ENCODE measurements around the gene C4orf51.
"Not testable (repeated sequence)": the region's sequence is repeated elsewhere in the genome, so short reads cannot be mapped to it uniquely, and the experiment has no call there.

The C4orf51 gene

DNA sequence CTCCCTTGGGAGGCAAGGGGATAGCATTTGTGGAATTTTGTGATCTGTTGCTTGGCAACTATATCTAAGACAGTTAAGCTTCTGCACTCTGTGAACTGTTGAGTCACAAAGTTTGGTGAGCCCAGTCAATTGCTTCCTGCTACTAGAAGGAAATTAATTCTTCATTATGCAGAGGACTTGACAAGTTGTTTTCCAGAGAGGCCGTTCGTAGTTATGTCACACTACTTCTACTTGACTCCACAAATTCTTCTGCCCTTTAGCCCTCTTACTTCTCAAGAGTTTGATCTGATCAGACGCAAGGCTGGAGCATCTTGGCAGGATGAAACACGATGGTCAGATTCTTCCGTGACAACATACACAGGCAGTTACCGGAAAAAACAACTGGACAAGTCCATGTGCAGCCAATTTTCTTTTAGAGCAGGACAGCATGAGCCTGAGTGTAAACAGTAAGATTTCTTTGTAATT lies at the start of gene C4orf51:
C4orf51 (plus strand) TSS at position 156 of the 465 bp plus-strand sequence; CDS start at position 214, 58 bp downstream.
- DNase-seq: no peak

DNA sequence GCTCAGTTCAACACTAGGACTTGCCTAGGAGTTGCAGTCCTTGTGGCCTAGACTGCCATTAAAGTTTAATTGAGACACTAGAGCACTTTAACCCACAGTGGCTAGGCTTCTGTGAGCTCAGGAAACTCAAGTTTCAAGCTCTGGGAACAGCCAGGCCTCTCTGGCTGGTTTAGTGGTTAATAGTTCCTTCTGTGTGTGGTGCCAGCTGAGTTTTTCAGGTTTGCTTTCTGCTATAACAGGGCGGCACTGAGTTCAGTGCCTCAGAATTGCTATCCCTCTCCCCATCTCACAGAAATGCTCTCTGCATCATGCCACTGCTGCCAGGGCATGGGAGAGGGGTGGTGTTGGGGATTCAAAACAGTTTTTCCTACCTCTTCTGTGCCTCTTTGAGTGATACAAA lies 44.8 kb upstream of the C4orf51 start:
- DNase-seq: no peak

DNA sequence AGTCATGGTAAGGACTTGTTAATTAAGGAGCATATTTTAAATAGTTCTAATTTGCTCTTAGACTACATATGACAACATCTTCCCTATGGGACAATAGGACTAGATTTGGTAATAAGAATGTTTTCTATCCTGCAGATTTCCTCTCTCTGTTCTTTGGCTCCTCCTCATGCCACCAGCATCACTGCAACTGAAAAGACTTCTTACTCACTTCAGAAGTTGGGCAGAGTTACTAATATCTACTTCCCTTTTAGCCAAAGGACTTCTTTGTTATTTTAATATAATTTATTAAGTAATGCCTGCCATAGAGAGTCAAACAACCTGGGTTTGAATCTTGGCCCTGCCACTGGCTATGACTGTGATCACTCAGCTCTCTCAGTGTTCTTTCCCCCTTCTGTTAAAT lies 44.3 kb upstream of the C4orf51 start:
- DNase-seq: no peak

DNA sequence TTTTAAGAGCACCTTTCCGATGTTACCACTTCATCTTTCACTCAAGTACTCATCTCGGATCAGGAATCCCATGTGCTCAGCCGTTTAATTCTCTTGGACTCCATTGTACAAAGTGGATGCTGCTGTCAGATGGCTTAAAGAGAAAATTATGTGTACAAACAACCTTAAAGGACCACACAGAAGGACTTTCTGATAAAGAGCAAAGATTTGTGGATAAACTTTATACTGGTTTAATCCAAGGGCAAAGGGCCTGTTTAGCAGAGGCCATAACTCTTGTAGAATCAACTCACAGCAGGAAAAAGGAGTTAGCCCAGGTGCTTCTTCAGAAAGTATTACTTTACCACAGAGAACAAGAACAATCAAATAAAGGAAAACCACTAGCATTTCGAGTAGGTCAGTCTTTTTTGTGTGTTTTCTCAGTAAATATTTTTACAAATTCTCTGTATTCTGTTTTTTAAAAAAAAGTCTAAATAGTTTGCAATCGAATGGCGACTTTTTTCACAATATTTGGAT lies 40.7 kb upstream of the C4orf51 start:
- no peak for DNase-seq

DNA sequence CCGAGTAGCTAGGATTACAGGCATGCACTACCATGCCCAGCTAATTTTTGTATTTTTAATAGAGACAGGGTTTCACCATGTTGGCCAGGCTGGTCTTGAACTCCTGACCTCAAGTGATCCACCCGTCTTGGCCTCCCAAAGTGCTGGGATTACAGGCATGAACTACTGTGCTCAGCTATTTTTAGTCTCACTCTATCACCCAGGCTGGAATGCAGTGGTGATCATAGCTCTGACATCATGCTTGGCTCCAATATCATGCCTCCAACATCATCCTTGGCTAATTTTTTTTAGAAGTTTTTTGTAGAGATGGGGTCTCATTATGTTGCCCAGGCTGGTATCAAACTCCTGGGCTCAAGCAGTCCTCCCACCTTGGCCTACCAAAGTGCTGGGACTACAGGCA lies 39.7 kb upstream of the C4orf51 start:
- DNase-seq: not testable (repeated sequence)

DNA sequence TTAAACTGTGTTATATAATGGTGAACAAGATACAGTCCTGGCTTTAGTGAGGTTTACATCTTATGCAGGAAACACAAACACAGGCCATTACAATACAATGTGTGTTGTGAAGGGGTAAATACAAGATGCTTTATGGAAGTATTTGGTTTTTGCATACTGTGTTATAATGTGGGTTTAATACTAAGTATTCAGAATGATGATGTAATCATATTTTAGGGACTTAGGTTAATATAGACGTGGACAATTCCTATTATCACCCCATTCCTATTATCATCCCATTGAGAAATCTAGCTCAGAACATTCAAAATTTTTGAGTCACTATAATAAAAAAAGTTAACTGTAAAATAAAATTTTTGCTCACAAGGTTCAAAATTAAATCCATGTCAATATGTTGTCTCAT lies 36.7 kb upstream of the C4orf51 start:
- no peak for DNase-seq

DNA sequence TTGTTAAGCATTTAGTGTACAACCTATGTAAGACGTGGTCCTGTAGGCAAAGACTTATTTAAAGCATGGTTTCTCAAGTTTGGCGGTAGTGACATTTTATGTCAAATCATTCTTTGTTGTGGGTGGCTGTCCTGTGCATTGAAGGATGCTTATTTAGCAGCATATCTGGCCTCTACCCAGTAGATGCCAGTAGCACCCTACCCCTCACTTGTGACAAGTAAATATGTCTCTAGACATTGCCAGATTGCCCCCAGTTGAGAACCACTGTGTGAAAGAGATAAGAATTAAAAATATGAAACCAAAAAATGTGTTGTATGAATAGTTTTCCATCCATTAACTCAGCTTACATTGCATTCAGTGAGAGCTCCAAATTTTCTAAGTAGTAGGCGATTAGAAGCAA lies 35.2 kb upstream of the C4orf51 start:
- DNase-seq: no peak

DNA sequence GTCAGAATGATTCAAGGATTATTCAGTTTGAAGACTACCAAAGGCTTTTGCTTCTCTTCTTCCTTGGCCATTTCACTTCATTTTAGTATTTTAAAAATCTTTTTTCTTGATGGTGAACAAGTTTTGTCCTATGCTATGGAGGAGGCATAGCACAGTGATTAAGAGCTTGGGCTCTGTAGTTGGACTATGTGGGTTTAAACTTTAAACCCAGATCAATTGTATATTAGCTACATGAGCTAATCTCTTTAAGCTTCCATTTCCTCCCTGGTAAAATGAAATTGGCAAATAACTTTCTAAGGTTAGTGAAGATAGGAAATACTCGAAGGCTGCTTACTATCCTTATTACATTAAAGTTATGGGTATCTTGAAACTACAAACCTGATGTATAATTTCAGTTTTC lies 23.8 kb upstream of the C4orf51 start:
- no peak for DNase-seq

DNA sequence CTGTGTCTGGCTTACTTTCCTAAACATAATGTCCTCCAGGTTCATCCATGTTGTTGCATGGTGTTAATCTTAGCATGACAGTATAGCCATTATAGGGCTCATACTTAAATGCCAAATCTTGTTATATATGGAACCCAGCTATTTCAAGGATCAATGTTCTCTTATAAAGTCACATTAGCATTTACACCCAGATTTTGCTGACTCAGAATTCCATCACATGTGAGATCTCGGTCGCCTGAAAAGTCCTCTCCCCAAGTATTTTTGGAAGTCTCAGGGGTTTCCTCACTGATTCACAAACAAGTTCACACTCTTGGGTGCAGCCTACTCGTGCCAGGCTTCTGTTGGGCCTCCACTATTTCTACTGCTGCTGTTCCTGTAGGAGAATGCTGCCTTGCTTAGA lies 19.9 kb upstream of the C4orf51 start:
- no peak for DNase-seq

DNA sequence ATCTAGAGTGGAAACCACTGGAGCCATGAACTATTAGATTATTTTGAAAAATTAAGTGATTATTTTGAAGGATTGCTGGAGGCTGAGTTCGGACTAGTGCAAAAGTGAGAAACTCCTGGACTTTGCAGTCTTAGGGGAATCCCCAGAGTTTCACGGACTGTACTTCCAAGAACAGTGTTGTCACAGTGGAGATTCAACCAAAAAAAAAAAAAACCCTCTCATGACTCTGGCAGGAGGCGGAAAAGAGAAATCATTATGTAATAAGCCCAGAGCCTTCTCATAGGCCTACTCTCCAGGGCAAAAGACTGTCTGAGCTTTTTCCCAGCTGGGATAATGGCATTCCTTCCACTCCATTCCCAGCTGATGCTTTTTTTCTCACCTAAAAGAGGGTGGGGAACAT lies 16.8 kb upstream of the C4orf51 start:
- DNase-seq: no peak

DNA sequence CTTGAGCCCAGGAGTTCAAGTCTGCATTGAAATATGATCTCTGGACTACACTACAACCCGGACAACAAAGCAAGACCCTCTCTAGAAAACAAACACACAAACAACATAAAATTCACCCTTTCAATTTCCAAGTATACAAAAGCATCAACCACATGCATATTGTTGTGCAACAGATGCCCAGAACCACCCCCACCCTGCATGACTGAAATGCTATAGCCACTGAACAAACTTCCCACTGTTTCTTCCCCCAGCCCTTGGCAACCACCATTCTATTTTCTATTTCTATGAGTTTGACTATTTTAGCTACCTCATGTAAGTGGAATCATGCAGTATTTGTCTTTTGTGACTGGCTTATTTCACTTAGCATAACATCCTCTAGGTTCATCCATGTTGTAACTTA lies 14.2 kb upstream of the C4orf51 start:
- DNase-seq: no peak

DNA sequence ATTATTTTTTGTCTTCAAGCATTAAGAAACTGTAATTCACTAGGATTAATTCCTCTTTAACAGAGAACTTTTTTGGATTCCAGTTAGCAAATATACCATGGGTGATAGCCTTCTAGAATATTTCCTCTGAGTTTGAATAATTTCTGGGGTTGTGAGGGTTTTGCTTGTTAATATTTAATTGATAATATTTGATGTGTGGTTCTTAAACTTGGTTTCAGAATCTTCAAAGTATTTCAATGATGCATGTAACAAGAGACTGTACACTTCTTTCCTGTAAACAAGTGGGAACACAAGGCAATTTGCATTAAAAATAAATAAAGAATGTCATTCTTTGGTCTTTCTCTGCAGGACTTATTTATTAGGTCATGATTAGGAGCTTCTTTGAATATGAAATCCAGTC lies 9.5 kb upstream of the C4orf51 start:
- DNase-seq: no peak

DNA sequence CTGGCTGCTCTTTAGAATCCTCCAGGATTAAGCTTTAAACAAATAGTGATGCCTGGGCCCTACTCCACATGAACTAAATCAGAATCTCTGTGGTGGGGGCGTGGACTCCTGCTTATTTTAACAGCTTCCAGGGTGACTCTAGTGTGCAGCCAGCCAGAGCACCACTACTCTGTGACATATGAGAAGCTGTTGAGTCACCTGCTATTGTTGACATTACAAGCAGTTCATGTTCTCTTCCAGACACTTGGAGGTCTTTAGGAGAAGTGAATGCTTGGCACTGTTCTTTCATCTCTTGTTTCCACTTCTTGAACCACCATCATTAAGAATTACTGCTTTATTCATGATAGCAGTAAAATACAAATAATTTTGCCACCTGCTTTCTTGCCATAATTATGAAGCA lies 426 bp upstream of the C4orf51 start:
- no peak for DNase-seq

DNA sequence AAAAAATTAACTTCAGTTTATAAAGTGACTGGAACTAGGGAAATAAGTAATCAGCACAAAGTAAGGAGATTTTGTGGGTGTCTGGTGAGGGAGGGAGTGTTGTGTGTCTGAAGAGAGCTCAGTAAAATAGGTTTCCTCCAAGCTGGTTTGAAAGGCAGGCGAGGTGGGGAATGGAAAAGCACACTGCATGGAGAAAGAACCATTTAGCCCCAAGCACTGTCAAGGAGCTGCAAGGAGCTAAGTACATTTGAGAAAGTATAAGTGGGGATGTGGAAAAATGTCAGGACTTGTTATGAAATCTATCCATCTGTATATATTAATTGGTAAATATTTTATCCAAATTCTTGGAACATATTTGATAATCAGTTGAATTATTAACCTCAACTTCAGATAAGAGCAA lies 956 bp downstream of the C4orf51 start:
- no peak for DNase-seq

DNA sequence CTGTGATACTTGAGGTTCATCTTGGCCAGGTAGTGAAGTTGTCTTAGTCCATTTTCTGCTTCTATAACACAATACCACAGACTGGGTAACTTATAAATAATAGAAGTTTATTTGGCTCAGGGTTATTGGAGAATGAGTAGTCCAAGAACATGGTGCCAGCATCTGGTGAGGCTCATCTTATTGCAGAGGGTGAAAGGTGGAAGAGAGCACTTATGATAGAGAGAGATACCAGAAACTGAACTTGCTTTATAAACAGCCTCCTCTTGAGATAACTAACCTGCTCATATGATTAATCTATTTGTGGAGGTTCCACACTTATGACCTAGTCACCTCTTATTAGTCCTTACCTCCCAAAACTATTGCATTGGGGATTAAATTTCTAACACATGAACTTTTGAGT lies 1.6 kb downstream of the C4orf51 start:
- DNase-seq: no peak

DNA sequence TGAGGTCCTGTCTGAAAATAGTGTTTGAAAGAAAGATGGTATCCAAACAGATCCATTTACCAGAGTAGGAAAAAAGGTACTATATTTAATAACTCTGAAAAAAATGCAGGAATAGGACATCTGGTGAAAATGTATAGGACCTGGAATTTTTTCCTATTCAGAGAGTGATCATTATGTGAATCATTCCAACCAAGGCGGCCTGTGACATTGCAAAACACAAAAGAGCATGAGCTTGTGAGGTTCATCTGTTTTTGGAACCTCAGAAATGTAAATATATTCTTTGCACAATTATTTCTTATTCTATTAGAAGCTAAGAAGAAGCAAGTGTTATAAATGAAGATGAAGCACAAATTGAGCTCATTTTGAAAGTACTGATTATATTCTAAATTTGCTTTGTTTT lies 2.0 kb downstream of the C4orf51 start:
- DNase-seq: no peak

DNA sequence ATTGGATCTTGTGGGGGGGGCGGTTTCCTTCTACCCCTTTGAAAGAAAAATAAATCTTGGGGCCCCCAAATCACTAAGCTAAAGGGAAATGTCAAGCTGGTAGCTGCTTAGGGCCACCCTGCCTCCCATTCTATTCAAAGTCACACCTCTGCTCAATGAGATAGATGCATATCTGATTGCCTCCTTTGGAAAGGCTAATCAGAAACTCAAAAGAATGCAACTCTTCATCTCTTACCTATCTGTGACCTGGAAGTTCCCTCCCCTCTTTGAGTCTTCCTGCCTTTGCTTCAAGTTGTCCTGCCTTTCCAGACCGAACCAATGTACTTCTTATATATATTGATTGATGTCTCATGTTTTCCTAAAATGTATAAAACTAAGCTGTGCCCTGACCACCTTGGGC lies 7.0 kb downstream of the C4orf51 start:
- no peak for DNase-seq

DNA sequence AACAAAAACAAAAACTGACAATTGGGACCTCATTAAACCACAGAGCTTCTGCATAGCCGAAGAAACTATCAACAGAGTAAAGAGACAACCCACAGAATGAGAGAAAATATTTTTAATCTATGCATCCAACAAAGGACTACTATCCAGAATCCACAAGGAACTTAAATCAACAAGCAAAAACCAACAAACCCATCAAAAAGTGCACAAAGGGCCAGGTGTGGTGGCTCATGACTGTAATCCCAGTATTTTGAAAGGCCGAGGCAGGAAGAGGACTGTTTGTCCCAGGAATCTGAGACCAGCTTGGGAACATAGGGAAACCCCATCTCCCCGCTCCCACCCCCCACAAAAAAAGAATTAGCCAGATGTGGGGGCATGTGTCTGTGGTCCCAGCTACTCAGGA lies 10.7 kb downstream of the C4orf51 start:
- no peak for DNase-seq

DNA sequence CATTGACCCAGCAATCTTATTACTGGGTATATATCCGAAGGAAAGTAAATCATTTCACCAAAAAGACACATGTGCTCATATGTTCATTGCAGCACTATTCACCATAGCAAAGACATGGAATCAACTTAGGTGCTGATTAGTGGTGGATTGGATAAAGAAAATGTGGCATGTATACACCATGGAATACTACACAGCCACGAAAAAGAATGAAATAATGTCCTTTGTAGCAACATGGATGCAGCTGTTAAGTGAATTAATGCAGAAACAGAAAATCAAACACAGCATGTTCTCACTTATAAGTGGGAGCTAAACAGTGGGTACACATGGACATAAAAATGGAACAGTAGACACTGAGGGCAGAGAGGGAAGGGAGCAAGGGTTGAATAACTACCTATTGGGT lies 11.5 kb downstream of the C4orf51 start:
- DNase-seq: not testable (repeated sequence)

DNA sequence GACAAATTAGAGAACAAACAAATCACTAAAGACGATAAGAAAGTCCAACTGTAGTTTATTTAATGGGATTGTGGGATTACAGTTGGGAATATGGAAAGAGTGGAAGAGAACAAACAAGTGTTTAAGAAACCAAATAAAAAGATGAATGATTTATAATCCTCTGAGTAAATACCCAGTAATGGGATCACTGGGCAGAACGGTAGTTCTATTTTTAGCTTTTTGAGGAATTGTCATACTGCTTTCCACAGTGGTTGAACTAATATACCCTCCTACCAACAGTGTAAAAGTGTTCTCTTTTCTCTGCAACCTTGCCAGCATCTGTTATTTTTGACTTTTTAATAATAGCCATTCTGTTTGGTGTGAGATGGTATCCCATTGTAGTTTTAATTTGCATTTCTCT lies 15.0 kb downstream of the C4orf51 start:
- no peak for DNase-seq

DNA sequence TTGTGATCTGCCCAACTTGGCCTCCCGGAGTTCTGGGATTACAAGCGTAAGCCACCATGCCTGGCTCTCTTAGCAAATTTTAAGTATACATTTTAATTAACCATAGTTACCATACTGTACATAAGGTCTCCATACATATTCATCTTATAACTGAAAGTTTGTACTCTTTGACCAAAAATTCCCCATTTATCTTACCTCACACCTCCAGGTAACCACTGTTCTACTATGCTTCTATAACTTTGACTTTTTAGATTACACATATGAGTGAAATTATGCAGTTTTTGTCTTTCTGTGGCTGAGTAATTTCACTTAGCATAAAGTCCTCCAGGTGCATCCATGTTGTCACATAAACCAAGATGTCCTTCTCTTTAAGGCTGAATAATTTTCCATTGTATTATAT lies 17.4 kb downstream of the C4orf51 start:
- no peak for DNase-seq

DNA sequence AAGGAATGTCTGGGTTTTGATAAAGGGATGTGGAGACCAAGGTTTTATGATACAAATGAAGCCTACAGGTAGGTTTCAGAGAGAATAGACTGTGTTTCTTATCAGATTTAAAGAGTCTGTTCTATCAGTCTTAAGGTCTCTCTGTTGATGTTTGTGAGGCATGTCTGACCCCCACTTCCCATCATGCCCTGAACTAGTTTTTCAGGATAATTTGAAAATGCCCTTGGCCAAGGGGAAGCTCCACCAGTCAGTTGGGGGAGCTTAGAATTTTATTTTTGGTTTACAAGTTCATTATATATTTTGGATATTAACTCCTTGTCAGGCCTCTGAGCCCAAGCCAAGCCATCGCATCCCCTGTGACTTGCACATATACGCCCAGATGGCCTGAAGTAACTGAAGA lies 18.6 kb downstream of the C4orf51 start:
- DNase-seq: no peak

DNA sequence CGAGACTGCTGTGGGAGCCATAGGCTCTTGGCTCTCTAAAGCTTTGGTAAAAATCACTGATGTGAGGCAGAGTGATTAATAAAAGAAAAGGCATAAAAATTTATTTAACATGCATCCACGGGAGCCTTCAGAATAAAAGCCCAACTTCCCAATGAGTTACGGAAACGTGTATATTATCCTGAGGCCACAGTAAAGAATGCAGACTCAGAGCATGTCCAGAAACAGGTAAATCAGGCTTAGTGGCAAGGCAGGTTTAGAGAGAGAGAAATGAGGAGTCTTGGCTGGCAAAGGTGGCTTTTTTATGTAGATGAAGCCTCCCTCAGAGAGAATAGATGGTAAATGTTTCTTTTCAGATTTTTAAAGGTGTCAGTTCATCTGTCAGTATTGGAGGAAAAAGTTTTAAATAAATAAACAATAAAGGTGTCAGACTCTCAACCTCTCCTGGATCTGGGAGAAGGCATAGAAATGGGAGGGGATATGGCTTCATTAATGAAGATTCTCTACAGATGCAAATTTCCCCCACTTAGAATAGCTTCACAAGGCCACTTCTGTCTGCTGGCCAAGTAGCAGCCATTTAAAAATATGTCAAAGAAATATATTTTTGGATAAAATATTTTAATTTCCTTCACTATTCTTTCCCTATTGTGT lies 24.0 kb downstream of the C4orf51 start:
- no peak for DNase-seq

DNA sequence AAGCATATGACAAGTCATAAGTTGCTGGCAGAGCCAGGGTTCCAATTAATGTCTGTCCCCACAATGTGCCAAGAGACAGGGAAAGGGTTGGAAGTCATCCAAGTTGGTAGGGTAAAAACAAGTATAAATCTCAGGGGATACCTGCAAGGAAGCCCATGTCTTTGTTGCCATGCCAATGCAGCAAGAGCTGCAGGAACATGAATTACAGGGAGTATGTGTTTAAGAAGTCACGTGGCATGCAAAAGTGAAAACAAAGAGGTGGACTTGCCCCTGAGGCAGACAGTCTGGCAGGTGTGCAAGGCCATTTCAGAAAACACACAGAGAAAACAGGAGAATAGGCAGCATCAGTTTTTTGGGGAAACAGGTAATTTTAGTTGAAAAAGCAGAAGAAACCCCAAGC lies 29.4 kb downstream of the C4orf51 start:
- DNase-seq: no peak

DNA sequence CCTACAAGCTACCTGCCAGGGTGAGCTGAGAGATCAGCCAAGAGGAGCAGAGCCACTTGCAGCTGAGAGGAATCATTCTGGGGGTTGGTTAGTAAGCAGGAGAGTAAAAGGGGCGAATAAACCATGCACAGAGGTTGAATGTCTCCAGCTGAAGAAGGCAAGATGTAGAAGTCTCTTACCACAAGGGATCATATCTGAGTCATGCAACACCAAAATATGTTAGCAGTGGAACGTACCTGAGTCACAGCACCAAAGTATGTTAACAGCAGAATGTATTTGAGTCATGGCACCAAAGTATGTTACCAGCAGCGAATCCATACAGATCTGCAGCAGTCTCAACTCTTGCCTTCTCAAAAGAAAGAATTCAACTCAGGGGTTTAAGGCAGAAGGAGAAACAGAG lies 29.9 kb downstream of the C4orf51 start:
- no peak for DNase-seq

Measured in bone marrow (tissue), 2 donors.